Activated CD8-positive, alpha-beta memory T cell treated with anti-CD3 and anti-CD28 coated beads, Interleukin-2, amount 50 U/mL, for 24 hours (primary cell): ENCODE data around the gene VPS72.
A peak's percentile ranks its signal among the peaks of the same experiment; 100 is the strongest.

Source experiments
- DNase-seq: peaks from one replicate; pipeline ENCODE4 v3.0.0-alpha.2; 2020; ENCODE audit errors: extremely low read depth

VPS72 gene

DNA sequence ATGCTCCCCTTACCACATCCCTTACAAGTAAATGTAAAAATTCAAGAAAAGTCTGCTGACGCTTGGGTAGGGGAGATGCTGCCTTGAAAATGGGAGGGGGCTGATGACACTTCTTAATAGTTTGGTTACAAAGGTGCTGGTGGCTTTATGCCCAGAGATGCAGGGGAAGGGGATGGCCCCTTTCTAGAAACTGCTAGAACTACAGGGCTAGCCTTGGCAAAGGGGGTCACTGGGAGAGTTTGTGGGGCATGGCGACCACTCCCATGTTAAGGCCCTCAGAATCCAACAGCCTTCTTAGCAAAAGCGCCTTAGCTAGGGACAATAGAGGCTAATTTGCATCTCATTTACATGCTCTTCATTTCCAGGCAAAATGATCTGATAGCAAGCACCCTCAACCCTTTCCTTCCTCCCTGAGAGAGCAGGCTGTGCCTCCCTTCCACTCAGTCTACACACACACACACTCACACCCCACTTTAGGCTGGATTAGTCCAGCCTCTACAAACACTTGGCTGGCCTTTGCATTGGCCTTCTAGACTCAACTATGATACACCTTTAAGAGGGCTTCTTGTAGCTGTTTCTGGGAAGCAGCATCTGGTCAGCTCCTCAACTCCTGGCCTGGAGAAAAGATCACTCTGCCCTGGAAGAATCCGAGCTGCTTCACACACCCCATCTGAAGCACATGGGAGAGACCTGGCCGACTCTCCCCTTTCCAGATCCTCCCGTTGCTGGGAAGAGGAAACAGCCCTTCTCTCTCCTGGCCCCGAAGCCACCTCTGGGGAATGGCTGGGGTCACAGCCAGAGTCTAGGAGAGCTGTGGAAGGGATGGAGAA, 45.3 kb downstream of the VPS72 start:
- DNase-seq = no peak

GRCh38 chr1:151143986-151144385, 46.0 kb downstream of the VPS72 start:
- DNase-seq = no peak

GRCh38 chr1:151143057-151143435, 47.0 kb downstream of the VPS72 start:
- DNase-seq = no peak

DNA sequence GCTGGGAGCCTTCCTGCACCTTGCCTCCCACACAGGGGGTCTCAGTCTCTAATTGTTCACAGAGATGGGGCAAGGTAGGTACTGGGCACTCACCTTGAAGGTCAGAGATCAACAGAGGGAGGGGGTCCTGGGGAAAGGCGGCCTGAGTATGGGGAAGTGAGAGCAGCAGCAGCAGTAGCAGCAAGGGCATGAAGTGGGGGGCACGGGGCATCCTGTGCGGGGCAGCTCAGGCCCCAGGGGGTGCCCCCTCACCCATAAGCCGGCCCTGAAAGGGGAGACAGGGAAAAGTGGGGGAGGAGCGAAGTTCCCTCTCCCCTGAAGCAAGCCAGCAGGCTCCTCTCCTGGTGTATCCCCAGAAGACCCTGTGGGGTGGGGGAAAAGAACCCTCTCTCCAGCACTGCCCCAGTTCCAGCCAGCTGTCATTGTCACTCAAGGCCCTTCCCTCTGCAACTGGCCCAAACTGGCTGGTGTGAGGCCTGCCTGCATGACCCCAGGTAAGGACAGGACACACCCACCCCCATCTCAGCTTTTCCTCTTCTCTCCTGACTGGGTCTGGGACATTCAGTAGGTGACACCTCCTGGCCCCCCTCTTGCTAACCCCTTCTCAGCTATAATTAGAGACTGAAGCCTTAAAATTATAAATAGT, 47.5 kb downstream of the VPS72 start:
- DNase-seq = no peak

GRCh38 chr1:151137789-151138188, 52.2 kb downstream of the VPS72 start:
- DNase-seq = no peak

DNA sequence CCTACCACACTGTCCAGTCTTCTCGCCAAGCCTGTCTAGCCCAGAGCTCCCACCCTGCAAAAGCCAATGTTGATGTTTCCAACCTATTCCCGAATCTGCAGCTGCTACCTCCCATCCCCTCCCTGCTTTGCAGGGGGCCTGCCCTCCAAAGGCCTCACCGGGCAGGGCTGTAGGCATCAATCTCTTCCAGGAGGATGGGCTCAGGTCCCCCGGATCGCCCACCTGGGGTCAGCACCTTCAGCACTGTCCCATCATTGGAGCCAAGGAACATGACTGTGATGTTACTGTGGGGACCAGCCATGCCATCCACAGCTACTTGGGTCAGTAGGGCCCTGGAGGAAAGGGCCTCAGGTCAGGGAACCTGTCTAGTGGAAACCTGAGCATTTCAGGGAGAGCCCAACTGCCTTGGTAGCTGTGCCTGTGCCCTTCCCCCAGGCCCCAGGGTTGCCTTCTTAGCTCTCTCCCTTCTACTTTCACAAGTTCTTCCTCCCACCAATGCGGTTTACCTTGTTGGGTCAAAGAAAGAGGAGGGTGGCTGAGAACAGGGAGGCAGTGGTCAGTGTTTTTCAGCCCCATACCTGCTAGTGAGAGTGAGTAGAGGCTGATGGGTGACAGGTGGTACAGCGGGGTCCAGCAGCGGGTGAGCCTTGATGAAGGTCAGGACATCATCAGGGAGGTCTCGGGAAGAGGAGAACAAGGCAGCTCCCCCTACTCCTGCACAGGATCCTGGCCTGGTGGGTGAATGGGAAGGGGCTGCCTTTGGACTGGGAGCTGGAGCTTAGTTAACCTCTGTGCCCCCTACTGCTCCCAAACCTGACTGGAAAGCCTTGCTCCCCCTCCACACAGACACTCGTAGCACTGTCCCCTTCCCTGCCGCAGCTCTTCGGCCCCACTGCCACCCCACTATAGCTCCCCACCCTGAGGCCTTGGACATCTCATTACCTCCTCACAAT, 54.3 kb downstream of the VPS72 start:
- no peak for DNase-seq

DNA sequence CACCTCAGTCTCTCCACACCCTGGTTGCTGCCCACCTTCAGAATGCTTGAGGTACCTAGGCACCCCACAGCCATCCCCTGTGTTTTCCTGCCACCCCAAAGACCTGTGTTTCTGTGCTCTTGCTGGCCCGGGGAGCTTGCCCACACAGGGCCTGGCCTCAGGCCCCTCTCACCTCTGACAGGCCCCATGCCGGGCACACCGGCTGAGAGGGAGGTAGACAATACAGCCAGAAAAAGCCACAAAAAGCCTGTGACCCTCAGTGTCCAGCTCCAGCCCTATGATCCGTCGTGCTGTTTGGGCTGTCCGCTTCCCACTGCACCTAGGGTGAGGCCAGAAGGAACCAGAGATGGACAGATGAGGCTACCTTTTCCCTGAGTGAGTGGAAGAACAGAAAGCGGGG, 55.0 kb downstream of the VPS72 start:
- DNase-seq = no peak

- DNase-seq = no peak
Measured at GRCh38 chr1:151134396-151134795, 55.6 kb downstream of the VPS72 start.

DNA sequence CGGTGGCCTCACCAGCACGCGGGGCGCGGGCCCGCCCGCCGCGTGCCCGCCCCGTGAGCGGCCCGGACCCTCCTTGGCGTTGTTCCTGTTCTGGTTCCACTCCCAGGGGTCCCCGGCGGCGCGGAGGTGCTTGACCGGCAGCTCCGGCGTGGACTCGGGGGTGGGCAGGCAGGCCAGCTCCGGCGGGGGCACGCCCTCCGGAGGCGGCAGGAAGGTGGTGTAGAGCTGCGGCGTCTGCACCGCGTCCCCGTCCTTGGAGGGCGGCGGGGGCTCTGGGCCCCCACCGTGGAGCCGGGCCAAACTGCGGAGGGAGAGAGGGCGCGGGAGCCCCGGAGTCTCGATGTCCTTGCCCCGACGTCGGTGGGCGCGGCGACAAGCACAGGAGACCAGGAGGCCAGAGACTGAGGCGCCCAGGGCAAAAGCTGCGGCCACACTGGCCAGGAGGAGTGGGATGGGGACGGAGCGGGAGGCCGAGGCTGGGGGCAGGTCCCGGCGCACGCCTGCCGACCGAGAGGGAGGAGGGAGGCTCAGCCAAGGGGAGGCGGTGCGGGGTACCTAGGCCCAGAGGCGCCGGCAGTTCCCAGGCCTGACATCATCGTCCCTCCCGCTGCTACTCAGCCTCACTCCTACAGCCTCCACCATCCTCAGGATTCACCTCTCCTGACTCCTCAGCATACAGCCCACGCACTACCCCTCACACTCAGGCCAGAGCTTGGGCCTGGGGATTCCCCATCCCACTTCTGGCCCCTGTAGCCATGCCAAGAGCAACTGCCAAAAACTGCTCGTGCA, 56.8 kb downstream of the VPS72 start:
- DNase-seq = no peak

GRCh38 chr1:151132335-151133017, 57.5 kb downstream of the VPS72 start:
- no peak for DNase-seq

DNA sequence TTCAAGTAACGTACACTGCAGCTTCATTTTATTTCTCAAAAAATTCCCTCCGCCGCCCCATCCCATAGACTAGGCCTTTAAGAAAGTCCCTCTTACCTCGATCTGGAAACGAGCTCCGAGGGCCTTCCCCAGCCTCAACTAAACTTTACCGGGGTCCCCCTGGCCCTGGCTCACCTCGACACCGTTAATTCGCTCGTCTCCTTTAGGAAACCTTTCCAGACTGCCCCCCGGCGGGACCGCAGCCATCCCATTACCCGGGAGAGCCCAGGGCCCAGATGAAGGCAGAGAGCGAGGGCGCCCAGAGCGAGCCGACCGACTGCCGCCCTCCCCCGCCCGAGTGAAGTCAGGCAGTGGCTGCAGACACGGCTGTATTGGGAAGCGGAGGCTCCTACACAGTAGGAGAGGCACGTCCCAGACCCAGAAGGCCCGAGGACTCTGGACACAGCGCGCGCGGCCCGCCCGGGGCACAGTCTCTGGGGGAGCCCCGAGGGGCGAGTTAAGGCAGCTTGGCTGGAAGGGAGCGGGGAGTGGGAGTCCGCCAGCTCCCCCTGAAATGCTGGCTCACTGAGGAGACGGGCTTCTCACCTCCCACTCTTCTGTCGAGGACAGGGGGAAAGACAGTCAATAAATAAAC, 58.2 kb downstream of the VPS72 start:
- no peak for DNase-seq

GRCh38 chr1:151130987-151131586, 58.9 kb downstream of the VPS72 start:
- DNase-seq = peak; percentile 65

DNA sequence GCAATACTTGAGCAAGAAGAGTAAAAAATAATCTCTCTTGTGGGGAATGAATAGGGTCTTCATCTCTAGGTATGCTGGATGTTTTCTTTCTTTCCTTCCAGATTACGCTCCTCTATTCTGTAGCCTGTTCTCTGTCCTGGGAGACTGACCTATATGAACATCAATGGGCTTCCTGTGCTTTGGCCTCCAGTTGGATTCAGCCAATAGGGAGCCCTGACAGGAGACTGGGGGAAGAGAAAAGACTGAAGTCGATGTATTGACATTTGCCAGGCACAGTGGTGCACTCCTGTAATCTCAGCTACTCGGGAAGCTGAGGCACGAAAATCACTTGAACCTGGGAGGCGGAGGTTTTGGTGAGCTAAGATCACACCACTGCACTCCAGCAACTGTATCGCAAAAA, 61.2 kb downstream of the VPS72 start:
- DNase-seq = no peak
